Neural progenitor cell (in vitro differentiated cells): Measurements from ENCODE around the gene ARRDC4. TPM values are rescaled to one million over a fixed set of nuclear protein-coding genes. Genes with fewer than 3 reads are reported as not detected.

Experiments
- DNase-seq: peaks from one replicate; pipeline ENCODE4 v3.0.0-alpha.2; 2016; ENCODE audit warnings: low spot score
- H2AFZ ChIP-seq: fragments of 200-600 bp; sonication (generic); replicated peaks from 2 replicates; pipeline ENCODE4 v1.6.1; 2016; ENCODE audit warnings: antibody characterized with exemption
- H3F3A ChIP-seq: fragments of 200-600 bp; sonication (generic); 2 replicates; pipeline ENCODE4 v1.6.1; 2016; ENCODE audit warnings: antibody characterized with exemption, low read depth
- H3K27ac ChIP-seq: fragments of 200-600 bp; sonication (generic); 2 replicates; pipeline ENCODE4 v1.5.1; 2016; ENCODE audit warnings: mild to moderate bottlenecking
- H3K27me3 ChIP-seq: fragments of 200-600 bp; sonication (generic); 2 replicates; pipeline ENCODE4 v1.6.1; 2016; ENCODE audit warnings: mild to moderate bottlenecking, moderate library complexity
- H3K36me3 ChIP-seq: fragments of 200-600 bp; sonication (generic); 2 replicates; pipeline ENCODE4 v1.5.1; 2016
- H3K4me1 ChIP-seq: fragments of 200-600 bp; sonication (generic); 2 replicates; pipeline ENCODE4 v1.6.1; 2016; ENCODE audit warnings: mixed run types
- H3K4me2 ChIP-seq: fragments of 200-600 bp; sonication (generic); 2 replicates; pipeline ENCODE4 v1.6.1; 2016
- H3K4me3 ChIP-seq: fragments of 200-600 bp; sonication (generic); 2 replicates; pipeline ENCODE4 v1.5.1; 2016
- H3K79me2 ChIP-seq: fragments of 200-600 bp; sonication (generic); 2 replicates; pipeline ENCODE4 v1.6.1; 2016; ENCODE audit warnings: low read depth
- H3K9ac ChIP-seq: fragments of 200-600 bp; sonication (generic); 2 replicates; pipeline ENCODE4 v1.6.1; 2016
- H3K9me3 ChIP-seq: fragments of 200-600 bp; sonication (generic); 2 replicates; pipeline ENCODE4 v1.5.1; 2016; ENCODE audit warnings: low read depth
- H4K20me1 ChIP-seq: fragments of 200-600 bp; sonication (generic); 2 replicates; pipeline ENCODE4 v1.6.1; 2016; ENCODE audit warnings: low read depth
- H3K27ac Mint-ChIP-seq: 3 replicates; pipeline ENCODE4 v1.8.0; 2021; ENCODE audit warnings: mixed read lengths
- H3K27me3 Mint-ChIP-seq: 2 replicates; pipeline ENCODE4 v1.8.0; 2022; ENCODE audit warnings: low read depth, mild to moderate bottlenecking, inconsistent platforms, moderate library complexity, mixed read lengths; ENCODE audit not compliant: insufficient read depth
- H3K36me3 Mint-ChIP-seq: 3 replicates; pipeline ENCODE4 v1.8.0; 2021; ENCODE audit warnings: mixed read lengths
- H3K4me1 Mint-ChIP-seq: 3 replicates; pipeline ENCODE4 v1.8.0; 2021; ENCODE audit warnings: mixed read lengths
- H3K4me3 Mint-ChIP-seq: 3 replicates; pipeline ENCODE4 v1.8.0; 2021; ENCODE audit warnings: mild to moderate bottlenecking, moderate library complexity, mixed read lengths
- H3K9me3 Mint-ChIP-seq: 3 replicates; pipeline ENCODE4 v1.8.0; 2020; ENCODE audit warnings: mixed read lengths
- CTCF ChIP-seq: fragments of 200-600 bp; sonication (generic); IDR thresholded peaks from 2 replicates; pipeline ENCODE4 v1.5.1; 2017; ENCODE audit warnings: antibody characterized with exemption, mild to moderate bottlenecking
- EZH2 ChIP-seq: fragments of 200-600 bp; sonication (generic); IDR thresholded peaks from 2 replicates; pipeline ENCODE4 v1.6.1; 2017; ENCODE audit warnings: antibody characterized with exemption, mild to moderate bottlenecking, moderate library complexity
- EZH2phosphoT487 ChIP-seq: fragments of 200-600 bp; sonication (generic); IDR thresholded peaks from 2 replicates; pipeline ENCODE4 v1.6.1; 2017; ENCODE audit warnings: antibody characterized with exemption
- total RNA-seq: library from RNA; depleted of rRNA; stranded (reverse); fragments of >200 nt; gene quantifications from 2 replicates; pipeline ENCODE4 v1.2.3, GENCODE V29; 2015; ENCODE audit warnings: low replicate concordance

The ARRDC4 gene
- total RNA-seq, 1 donor from 2014 or later, result 28.2 TPM

GRCh38 chr15:97955529-97955928 is 5.0 kb upstream of the ARRDC4 start:
- H3K9ac ChIP-seq, result no peak overlapping the region
- Mint-ChIP-seq H3K4me3 (no peak overlapping the region), H3K27ac (no peak overlapping the region), H3K27me3 (no peaks in the 10 kb centered on the region), H3K4me1 (peaks cover 12% of the 10 kb centered on the region), H3K9me3 (no peaks in the 10 kb centered on the region), H3K36me3 (no peaks in the 10 kb centered on the region)
- no peaks in the 10 kb centered on the region for H3K79me2 ChIP-seq
- no peaks in the 10 kb centered on the region for H3K9me3 ChIP-seq
- no peaks in the 10 kb centered on the region for H3F3A ChIP-seq
- no peak overlapping the region for H2AFZ ChIP-seq
- no peaks in the 10 kb centered on the region for H4K20me1 ChIP-seq
- no peak overlapping the region for H3K4me3 ChIP-seq
- H3K4me1 ChIP-seq, result peaks cover 3% of the 10 kb centered on the region
- no peaks in the 10 kb centered on the region for H3K36me3 ChIP-seq
- peaks cover 16% of the 10 kb centered on the region for H3K27me3 ChIP-seq
- no peak overlapping the region for H3K4me2 ChIP-seq
- no peak for TF ChIP-seq EZH2phosphoT487
- no peak for TF ChIP-seq CTCF
- no peak for DNase-seq
- no peak overlapping the region for H3K27ac ChIP-seq

- Mint-ChIP-seq H3K9me3 (no peaks in the 10 kb centered on the region), H3K36me3 (peaks cover 8% of the 10 kb centered on the region), H3K27me3 (peaks cover 3% of the 10 kb centered on the region), H3K4me3 (peak overlapping the region; percentile 92), H3K4me1 (peaks cover 33% of the 10 kb centered on the region), H3K27ac (peak overlapping the region; percentile 1)
- H3K79me2 ChIP-seq, result no peaks in the 10 kb centered on the region
- peak overlapping the region; percentile 41 for H3K4me3 ChIP-seq
- no peak overlapping the region for H3K9ac ChIP-seq
- H3K27me3 ChIP-seq, result peaks cover 35% of the 10 kb centered on the region
- no peak for DNase-seq
- TF ChIP-seq EZH2phosphoT487 (peak; percentile 4), CTCF (no peak), EZH2 (no peak)
- no peaks in the 10 kb centered on the region for H3F3A ChIP-seq
- no peaks in the 10 kb centered on the region for H4K20me1 ChIP-seq
- H3K36me3 ChIP-seq, result no peaks in the 10 kb centered on the region
- peaks cover 7% of the 10 kb centered on the region for H3K4me1 ChIP-seq
- H3K9me3 ChIP-seq, result no peaks in the 10 kb centered on the region
- no peak overlapping the region for H3K27ac ChIP-seq
- peak overlapping the region; percentile 67 for H3K4me2 ChIP-seq
- peak overlapping the region; percentile 56 for H2AFZ ChIP-seq
These were observed 659 bp upstream of the ARRDC4 start for GRCh38 chr15:97959724-97960363.

- H3K36me3 ChIP-seq, result no peaks in the 10 kb centered on the region
- peaks cover 3% of the 10 kb centered on the region for H3K27me3 Mint-ChIP-seq
- DNase-seq, result peak; percentile 43
- H3K4me1 Mint-ChIP-seq, result peaks cover 33% of the 10 kb centered on the region
- H3F3A ChIP-seq, result no peaks in the 10 kb centered on the region
- peak overlapping the region; percentile 91 for H3K4me3 Mint-ChIP-seq
- H4K20me1 ChIP-seq, result no peaks in the 10 kb centered on the region
- no peak overlapping the region for H3K9ac ChIP-seq
- peak overlapping the region; percentile 21 for H3K27ac Mint-ChIP-seq
- H3K4me3 ChIP-seq, result peak overlapping the region; percentile 72
- TF ChIP-seq EZH2 (no peak), EZH2phosphoT487 (no peak), CTCF (no peak)
- no peaks in the 10 kb centered on the region for H3K79me2 ChIP-seq
- H2AFZ ChIP-seq, result peak overlapping the region; percentile 86
- H3K9me3 Mint-ChIP-seq, result no peaks in the 10 kb centered on the region
- peak overlapping the region; percentile 82 for H3K4me2 ChIP-seq
- H3K27ac ChIP-seq, result no peak overlapping the region
- peaks cover 15% of the 10 kb centered on the region for H3K36me3 Mint-ChIP-seq
- H3K4me1 ChIP-seq, result peaks cover 7% of the 10 kb centered on the region
- H3K27me3 ChIP-seq, result peaks cover 30% of the 10 kb centered on the region
- H3K9me3 ChIP-seq, result no peaks in the 10 kb centered on the region
These were observed 808 bp downstream of the ARRDC4 start for GRCh38 chr15:97961067-97961954.
